Measurements from ENCODE around the gene FOXA3. TPM values are rescaled to one million over a fixed set of nuclear protein-coding genes. Genes with fewer than 3 reads are reported as not detected.
"Not testable (repeated sequence)": the region's sequence is repeated elsewhere in the genome, so short reads cannot be mapped to it uniquely, and the experiment has no call there.

Gene FOXA3
- total and polyA plus RNA-seq, 2 experiments from 2014 or later, result 11.1 to 17.5 TPM

- TF ChIP-seq, protein P1, sequence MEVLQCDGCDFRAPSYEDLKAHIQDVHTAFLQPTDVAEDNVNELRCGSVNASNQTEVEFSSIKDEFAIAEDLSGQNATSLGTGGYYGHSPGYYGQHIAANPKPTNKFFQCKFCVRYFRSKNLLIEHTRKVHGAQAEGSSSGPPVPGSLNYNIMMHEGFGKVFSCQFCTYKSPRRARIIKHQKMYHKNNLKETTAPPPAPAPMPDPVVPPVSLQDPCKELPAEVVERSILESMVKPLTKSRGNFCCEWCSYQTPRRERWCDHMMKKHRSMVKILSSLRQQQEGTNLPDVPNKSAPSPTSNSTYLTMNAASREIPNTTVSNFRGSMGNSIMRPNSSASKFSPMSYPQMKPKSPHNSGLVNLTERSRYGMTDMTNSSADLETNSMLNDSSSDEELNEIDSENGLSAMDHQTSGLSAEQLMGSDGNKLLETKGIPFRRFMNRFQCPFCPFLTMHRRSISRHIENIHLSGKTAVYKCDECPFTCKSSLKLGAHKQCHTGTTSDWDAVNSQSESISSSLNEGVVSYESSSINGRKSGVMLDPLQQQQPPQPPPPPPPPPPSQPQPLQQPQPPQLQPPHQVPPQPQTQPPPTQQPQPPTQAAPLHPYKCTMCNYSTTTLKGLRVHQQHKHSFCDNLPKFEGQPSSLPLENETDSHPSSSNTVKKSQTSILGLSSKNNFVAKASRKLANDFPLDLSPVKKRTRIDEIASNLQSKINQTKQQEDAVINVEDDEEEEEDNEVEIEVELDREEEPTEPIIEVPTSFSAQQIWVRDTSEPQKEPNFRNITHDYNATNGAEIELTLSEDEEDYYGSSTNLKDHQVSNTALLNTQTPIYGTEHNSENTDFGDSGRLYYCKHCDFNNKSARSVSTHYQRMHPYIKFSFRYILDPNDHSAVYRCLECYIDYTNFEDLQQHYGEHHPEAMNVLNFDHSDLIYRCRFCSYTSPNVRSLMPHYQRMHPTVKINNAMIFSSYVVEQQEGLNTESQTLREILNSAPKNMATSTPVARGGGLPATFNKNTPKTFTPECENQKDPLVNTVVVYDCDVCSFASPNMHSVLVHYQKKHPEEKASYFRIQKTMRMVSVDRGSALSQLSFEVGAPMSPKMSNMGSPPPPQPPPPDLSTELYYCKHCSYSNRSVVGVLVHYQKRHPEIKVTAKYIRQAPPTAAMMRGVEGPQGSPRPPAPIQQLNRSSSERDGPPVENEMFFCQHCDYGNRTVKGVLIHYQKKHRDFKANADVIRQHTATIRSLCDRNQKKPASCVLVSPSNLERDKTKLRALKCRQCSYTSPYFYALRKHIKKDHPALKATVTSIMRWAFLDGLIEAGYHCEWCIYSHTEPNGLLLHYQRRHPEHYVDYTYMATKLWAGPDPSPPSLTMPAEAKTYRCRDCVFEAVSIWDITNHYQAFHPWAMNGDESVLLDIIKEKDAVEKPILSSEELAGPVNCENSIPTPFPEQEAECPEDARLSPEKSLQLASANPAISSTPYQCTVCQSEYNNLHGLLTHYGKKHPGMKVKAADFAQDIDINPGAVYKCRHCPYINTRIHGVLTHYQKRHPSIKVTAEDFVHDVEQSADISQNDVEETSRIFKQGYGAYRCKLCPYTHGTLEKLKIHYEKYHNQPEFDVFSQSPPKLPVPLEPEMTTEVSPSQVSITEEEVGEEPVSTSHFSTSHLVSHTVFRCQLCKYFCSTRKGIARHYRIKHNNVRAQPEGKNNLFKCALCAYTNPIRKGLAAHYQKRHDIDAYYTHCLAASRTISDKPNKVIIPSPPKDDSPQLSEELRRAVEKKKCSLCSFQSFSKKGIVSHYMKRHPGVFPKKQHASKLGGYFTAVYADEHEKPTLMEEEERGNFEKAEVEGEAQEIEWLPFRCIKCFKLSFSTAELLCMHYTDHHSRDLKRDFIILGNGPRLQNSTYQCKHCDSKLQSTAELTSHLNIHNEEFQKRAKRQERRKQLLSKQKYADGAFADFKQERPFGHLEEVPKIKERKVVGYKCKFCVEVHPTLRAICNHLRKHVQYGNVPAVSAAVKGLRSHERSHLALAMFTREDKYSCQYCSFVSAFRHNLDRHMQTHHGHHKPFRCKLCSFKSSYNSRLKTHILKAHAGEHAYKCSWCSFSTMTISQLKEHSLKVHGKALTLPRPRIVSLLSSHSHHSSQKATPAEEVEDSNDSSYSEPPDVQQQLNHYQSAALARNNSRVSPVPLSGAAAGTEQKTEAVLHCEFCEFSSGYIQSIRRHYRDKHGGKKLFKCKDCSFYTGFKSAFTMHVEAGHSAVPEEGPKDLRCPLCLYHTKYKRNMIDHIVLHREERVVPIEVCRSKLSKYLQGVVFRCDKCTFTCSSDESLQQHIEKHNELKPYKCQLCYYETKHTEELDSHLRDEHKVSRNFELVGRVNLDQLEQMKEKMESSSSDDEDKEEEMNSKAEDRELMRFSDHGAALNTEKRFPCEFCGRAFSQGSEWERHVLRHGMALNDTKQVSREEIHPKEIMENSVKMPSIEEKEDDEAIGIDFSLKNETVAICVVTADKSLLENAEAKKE (CRISPR knock-in tag; IDR thresholded peaks at IDR 0.05), result no peak
Measured at GRCh38 chr19:45895519-45895972, 31.4 kb downstream of the FOXA3 start (continued).

GRCh38 chr19:45895983-45896599 lies 32.0 kb downstream of the FOXA3 start:
- H4K20me1 ChIP-seq (replicated peaks; ENCODE audit: insufficient read depth); H3K9me2 ChIP-seq (ENCODE audit: insufficient read depth); H3K4me2 ChIP-seq; H3K4me3 Mint-ChIP-seq; H3K27ac Mint-ChIP-seq; H3K9me3 Mint-ChIP-seq; H3K36me3 ChIP-seq (ENCODE audit: insufficient read depth); DNase-seq (ENCODE audit: low spot score); H3K27ac ChIP-seq (ENCODE audit: low read depth); H2AFZ ChIP-seq; H3K4me1 ChIP-seq (ENCODE audit: insufficient read depth); ATAC-seq; H3K4me3 ChIP-seq; H3K79me2 ChIP-seq (replicated peaks; ENCODE audit: insufficient read depth): not testable (repeated sequence)
- H3K27me3 ChIP-seq (ENCODE audit: insufficient read depth), result peaks cover 14% of the 10 kb centered on the region
- H3K36me3 Mint-ChIP-seq (ENCODE audit: low read depth), result peaks cover 29% of the 10 kb centered on the region
- H3K4me1 Mint-ChIP-seq, result peaks cover 11% of the 10 kb centered on the region
- peaks cover 15% of the 10 kb centered on the region for H3K27me3 Mint-ChIP-seq (ENCODE audit: insufficient read depth, low read depth, poor library complexity)
- H3F3A ChIP-seq (replicated peaks; ENCODE audit: low read depth), result peaks cover 12% of the 10 kb centered on the region; the same call in 1 of the 2 replicates

DNA sequence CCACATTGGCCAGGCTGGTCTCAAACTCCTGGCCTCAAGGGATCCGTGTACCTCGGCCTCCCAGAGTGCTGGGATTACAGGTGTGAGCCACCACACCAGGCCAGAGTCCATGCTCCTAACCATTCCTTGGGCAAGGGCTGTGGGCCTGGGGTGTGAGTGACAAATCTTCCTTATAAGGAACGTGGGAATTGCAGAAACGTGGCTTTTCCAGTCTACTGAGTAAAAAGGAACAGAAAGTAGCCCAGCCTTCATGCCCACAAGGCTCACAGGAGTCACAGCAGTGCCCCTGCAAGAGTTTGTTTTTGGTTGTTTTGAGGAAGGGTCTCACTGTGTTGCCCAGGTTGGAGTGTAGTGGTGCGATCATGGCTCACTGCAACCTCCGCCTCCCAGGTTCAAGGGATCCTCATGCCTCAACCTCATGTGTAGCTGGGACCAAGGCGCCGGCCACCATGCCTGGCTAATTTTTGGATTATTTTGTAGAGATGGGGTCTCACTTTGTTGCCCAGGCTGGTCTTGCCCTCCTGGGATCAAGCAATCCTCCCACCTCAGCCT lies 33.2 kb downstream of the FOXA3 start:
- Histone ChIP-seq H2AFZ (no peak overlapping the region), H3K9me2 (ENCODE audit: insufficient read depth) (no peaks in the 10 kb centered on the region), H3K4me1 (ENCODE audit: insufficient read depth) (peaks cover 10% of the 10 kb centered on the region; the same call in 1 of the 2 replicates), H3F3A (replicated peaks; ENCODE audit: low read depth) (peaks cover 12% of the 10 kb centered on the region; the same call in 1 of the 2 replicates), H4K20me1 (replicated peaks; ENCODE audit: insufficient read depth) (no peaks in the 10 kb centered on the region; the same call in none of the 2 replicates), H3K79me2 (replicated peaks; ENCODE audit: insufficient read depth) (no peaks in the 10 kb centered on the region), H3K4me2 (no peak overlapping the region), H3K4me3 (no peak overlapping the region), H3K36me3 (ENCODE audit: insufficient read depth) (no peaks in the 10 kb centered on the region), H3K27ac (ENCODE audit: low read depth) (no peak overlapping the region), H3K27me3 (ENCODE audit: insufficient read depth) (peaks cover 23% of the 10 kb centered on the region)
- Mint-ChIP-seq H3K36me3 (ENCODE audit: low read depth) (peaks cover 29% of the 10 kb centered on the region), H3K27ac (no peak overlapping the region), H3K9me3 (no peaks in the 10 kb centered on the region; the same call in 2 of the 3 replicates), H3K4me3 (no peak overlapping the region), H3K27me3 (ENCODE audit: insufficient read depth, low read depth, poor library complexity) (peaks cover 22% of the 10 kb centered on the region), H3K4me1 (peaks cover 11% of the 10 kb centered on the region)
- DNase-seq (ENCODE audit: low spot score) (no peak), ATAC-seq (no peak)
- TF ChIP-seq JUNB (IDR thresholded peaks at IDR 0.05; ENCODE audit: unreplicated experiment) (no peak), NANOG (IDR thresholded peaks at IDR 0.05; ENCODE audit: borderline replicate concordance) (no peak)
- TF ChIP-seq, protein P2, sequence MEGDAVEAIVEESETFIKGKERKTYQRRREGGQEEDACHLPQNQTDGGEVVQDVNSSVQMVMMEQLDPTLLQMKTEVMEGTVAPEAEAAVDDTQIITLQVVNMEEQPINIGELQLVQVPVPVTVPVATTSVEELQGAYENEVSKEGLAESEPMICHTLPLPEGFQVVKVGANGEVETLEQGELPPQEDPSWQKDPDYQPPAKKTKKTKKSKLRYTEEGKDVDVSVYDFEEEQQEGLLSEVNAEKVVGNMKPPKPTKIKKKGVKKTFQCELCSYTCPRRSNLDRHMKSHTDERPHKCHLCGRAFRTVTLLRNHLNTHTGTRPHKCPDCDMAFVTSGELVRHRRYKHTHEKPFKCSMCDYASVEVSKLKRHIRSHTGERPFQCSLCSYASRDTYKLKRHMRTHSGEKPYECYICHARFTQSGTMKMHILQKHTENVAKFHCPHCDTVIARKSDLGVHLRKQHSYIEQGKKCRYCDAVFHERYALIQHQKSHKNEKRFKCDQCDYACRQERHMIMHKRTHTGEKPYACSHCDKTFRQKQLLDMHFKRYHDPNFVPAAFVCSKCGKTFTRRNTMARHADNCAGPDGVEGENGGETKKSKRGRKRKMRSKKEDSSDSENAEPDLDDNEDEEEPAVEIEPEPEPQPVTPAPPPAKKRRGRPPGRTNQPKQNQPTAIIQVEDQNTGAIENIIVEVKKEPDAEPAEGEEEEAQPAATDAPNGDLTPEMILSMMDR (conservative IDR thresholded peaks at IDR 0.05; ENCODE audit: low read depth in 2 of 2), result no peak
